Measurements from ENCODE around the gene IDUA. TPM values are rescaled to one million over a fixed set of nuclear protein-coding genes. Genes with fewer than 3 reads are reported as not detected.

Gene IDUA
- total and polyA plus RNA-seq, 10 of the 15 experiments (the other 5 are each of a cell fraction or from before 2014, with no cell fraction given): 0.05 to 7.6 (median 1.4) TPM; not detected in 1

DNA sequence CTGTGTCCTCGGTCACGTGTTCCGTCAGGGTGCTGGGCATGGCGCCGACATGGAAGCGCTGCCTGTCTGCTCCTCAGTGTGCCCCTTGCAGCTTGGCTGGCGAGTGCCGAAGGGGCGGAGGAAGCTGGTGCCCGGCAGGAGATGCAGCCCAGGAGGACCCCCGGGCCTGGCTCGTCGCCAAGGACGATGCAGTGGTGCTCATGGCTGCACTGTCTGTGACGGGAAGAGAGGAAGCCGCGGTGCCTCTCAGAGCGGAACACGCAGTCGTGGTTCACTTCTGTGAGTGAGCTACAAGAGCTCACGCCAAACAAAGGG is 62.7 kb downstream of the IDUA start (continued):
- no peak for TF ChIP-seq SP1 (IDR thresholded peaks at IDR 0.05; ENCODE audit: low read depth, low read length)
- no peak for TF ChIP-seq CBX3 (IDR thresholded peaks at IDR 0.05; ENCODE audit: borderline replicate concordance, low read depth)
- TF ChIP-seq, protein P1, sequence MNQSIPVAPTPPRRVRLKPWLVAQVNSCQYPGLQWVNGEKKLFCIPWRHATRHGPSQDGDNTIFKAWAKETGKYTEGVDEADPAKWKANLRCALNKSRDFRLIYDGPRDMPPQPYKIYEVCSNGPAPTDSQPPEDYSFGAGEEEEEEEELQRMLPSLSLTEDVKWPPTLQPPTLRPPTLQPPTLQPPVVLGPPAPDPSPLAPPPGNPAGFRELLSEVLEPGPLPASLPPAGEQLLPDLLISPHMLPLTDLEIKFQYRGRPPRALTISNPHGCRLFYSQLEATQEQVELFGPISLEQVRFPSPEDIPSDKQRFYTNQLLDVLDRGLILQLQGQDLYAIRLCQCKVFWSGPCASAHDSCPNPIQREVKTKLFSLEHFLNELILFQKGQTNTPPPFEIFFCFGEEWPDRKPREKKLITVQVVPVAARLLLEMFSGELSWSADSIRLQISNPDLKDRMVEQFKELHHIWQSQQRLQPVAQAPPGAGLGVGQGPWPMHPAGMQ (IDR thresholded peaks at IDR 0.05; ENCODE audit: borderline replicate concordance): no peak
- no peak for TF ChIP-seq FOS (IDR thresholded peaks at IDR 0.05; ENCODE audit: borderline replicate concordance, extremely low read depth, insufficient read length)

DNA sequence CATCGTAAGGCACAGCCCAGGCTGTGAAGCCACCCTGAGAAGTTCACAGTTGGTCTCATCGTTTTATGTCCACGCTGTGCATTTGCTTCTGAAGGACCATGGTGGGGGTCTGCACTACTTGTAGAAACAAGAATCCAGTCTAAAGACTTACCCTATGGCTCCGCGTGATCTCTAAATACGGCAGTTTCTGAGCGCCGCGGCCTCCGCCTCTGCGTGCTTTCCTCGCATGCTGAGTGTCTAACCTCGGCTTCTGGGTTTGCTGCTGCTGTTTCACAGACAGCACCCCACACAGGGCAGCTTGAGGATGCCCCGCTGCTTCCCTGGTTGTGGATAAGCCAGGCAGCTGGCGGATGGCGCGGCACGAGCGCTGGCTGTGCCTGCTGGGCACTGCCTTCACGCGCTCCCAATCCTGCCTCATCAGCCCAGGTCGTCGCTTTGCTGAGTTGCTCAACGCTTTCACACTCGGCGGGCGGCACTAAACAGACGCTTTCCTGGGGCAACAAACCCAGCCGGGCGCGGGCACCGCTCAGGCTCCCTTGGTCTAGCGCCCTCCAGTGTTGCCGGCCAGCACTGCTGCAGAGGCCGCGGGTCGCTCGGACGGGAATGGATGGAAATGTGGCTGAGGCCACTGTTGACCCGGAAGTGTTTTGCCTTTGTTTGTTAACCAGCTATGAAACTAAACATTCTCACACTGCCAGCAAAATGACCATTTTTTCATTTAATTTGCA is 63.8 kb downstream of the IDUA start:
- CTCF ChIA-PET: no interaction called here
- H3K4me2 ChIP-seq (ENCODE audit: control insufficient read depth, insufficient read depth): no peak overlapping the region
- intact Hi-C loops (cut with micrococcal nuclease; ENCODE audit: unreplicated experiment) (no loop called here), in situ Hi-C loops (cut with MboI) (no loop called here)
- H3K79me2 ChIP-seq (ENCODE audit: control insufficient read depth, insufficient read depth, low read length): no peaks in the 10 kb centered on the region
- DNase-seq (ENCODE audit: low read depth, low spot score): no peak
- POLR2A ChIA-PET: no interaction called here
- peaks cover 1% of the 10 kb centered on the region; the same call in 1 of the 3 replicates for H3K9me3 ChIP-seq (replicated peaks; ENCODE audit: control insufficient read depth, insufficient read depth, low read length)
- H2AFZ ChIP-seq (ENCODE audit: control insufficient read depth, low read depth, low read length): no peak overlapping the region
- SMC1A ChIA-PET (ENCODE audit: uncharacterized antibody, unreplicated experiment): no interaction called here
- H3K4me1 ChIP-seq (ENCODE audit: control insufficient read depth, insufficient read depth, low read length): no peaks in the 10 kb centered on the region
- WGBS (ENCODE audit: insufficient coverage, insufficient replicate concordance, low lambda C conversion rate, missing lambda C conversion rate): 69% methylated on average over 40 of the region's 40 CpGs
- peaks cover 0 to 2% of the 10 kb centered on the region in 2 experiments; a peak in 1 of 4 replicates for H3K27me3 ChIP-seq (replicated peaks in 1 of 2; ENCODE audit: control insufficient read depth in 2 of 2, insufficient read depth in 2 of 2, low read length in 1 of 2)
- BruUV-seq (replicated peaks): no TSS peak
- H4K20me1 ChIP-seq (ENCODE audit: control insufficient read depth, insufficient read depth): no peaks in the 10 kb centered on the region
- no peak for FAIRE-seq
- no peak overlapping the region for H3K4me3 ChIP-seq
- no peaks in the 10 kb centered on the region for H3K36me3 ChIP-seq (ENCODE audit: control insufficient read depth in 2 of 2, insufficient read depth in 2 of 2, low read length in 1 of 2)
- H3K9ac ChIP-seq (ENCODE audit: control insufficient read depth, insufficient read depth, low read length): no peak overlapping the region
- H3K27ac ChIP-seq (ENCODE audit: control insufficient read depth, insufficient read depth): no peak overlapping the region
- no peak for TF ChIP-seq CBX5 (IDR thresholded peaks at IDR 0.05; ENCODE audit: low read depth)
- no peak for TF ChIP-seq PAX5 (IDR thresholded peaks at IDR 0.05; ENCODE audit: borderline replicate concordance, low read depth, low read length)
- no peak for TF ChIP-seq MEF2B (IDR thresholded peaks at IDR 0.05; ENCODE audit: partially characterized antibody, poor library complexity, severe bottlenecking)
- RAD21 ChIA-PET (ENCODE audit: unreplicated experiment): no interaction called here
- no peak for ATAC-seq

Data from GM12878 (cell line).